GM12865 (cell line): ENCODE results near the gene YARS1.
A peak's percentile ranks its signal among the peaks of the same experiment; 100 is the strongest.

Experiments
- DNase-seq: peaks from one replicate; pipeline ENCODE4 v3.0.0; 2010; ENCODE audit warnings: low read depth
- H3K4me3 ChIP-seq: 2 replicates; pipeline ENCODE4 v1.5.1; 2011; ENCODE audit warnings: mild to moderate bottlenecking, low read depth, low read length, control low read depth
- TF ChIP-seq, protein P1 (sequence below): IDR thresholded peaks from 2 replicates; pipeline ENCODE4 v1.5.1; 2011; ENCODE audit warnings: low read length, control low read depth, low read depth, inconsistent platforms; ENCODE audit not compliant: insufficient read depth; ENCODE audit errors: missing control alignments

Gene YARS1

DNA sequence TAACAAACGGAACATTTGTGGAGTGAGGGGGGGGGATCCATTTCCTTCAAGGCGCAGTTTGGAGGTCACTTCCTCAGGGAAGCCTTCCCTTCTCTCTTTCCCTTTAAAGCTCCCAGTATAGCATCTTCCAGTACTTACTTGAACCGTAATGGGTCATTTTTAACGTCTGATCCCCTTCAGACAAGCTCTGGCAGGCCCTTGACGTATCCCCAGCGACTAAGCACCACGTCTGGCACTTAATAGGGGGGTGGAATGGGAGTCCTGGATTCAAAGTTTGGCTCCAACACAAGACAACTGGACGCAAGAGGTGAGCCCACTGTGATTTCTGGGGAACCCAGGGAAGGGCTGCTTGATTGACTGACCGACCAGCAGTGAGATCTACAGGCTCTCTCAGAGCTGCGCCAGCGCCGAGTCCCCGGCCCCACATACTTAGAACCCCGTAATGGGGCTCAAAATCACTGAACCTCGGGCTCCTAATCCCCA, 441 bp downstream of the YARS1 start:
- peak; percentile 46 for DNase-seq

DNA sequence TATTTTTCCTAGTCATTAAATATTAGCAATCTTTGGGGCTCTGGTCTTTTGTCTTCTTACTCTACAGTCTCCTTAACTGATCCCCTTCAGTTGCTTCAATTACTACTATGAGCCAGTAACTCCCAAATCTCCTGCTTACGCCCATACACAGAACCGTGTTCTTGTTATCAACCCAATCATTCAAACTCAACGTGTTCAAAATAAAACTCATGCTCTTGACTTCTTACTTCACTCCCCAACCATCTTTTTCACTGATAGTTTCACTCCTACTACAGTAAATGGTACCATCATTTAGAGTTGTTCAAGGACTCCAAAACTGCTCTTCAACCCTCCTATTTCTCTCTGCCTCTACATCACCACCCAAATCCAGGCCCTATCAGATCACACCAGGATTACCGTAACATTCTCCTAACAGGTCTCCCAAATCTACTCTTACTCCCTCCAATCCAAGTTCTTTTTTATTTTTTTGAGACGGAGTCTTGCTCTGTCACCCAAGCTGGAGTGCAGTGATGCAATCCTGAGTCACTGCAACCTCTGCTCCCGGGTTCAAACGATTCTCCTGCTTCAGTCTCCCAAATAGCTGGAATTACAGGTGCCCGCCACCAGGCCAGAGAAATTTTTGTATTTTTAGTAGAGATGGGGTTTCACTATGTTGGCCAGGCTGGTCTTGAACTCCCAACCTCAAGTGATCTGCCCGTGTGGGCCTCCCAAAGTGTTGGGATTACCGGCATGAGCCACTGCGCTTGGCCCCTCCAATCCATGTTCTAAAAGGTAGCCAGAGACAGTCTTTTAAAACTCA, 3.0 kb downstream of the YARS1 start:
- no peak overlapping the region for H3K4me3 ChIP-seq
- TF ChIP-seq, protein P1, sequence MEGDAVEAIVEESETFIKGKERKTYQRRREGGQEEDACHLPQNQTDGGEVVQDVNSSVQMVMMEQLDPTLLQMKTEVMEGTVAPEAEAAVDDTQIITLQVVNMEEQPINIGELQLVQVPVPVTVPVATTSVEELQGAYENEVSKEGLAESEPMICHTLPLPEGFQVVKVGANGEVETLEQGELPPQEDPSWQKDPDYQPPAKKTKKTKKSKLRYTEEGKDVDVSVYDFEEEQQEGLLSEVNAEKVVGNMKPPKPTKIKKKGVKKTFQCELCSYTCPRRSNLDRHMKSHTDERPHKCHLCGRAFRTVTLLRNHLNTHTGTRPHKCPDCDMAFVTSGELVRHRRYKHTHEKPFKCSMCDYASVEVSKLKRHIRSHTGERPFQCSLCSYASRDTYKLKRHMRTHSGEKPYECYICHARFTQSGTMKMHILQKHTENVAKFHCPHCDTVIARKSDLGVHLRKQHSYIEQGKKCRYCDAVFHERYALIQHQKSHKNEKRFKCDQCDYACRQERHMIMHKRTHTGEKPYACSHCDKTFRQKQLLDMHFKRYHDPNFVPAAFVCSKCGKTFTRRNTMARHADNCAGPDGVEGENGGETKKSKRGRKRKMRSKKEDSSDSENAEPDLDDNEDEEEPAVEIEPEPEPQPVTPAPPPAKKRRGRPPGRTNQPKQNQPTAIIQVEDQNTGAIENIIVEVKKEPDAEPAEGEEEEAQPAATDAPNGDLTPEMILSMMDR = no peak
- no peak for DNase-seq

More for the DNA sequence above, 441 bp downstream of the YARS1 start:
- H3K4me3 ChIP-seq = peak overlapping the region; percentile 94
- TF ChIP-seq, protein P1 = no peak

DNA sequence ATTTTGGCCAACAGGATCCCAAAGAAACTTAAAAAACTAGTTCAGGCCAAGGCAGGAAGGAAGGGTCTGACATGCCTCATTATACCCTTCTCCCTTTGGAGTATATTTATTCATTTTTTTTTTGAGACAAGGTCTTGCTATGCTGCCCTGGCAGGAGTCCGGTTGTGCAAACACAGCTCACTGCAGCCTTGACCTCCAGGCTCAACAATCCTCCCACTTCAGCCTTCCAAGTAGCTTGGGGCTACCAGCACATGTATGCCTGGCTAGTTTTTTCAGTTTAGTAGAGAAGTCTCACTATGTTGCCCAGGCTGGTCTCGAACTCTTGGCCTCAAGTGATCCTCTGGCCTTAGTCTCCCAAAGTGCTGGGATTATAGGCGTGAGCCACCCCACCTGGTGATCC, 5.2 kb downstream of the YARS1 start:
- H3K4me3 ChIP-seq = no peak overlapping the region
- TF ChIP-seq, protein P1 = no peak
- no peak for DNase-seq

DNA sequence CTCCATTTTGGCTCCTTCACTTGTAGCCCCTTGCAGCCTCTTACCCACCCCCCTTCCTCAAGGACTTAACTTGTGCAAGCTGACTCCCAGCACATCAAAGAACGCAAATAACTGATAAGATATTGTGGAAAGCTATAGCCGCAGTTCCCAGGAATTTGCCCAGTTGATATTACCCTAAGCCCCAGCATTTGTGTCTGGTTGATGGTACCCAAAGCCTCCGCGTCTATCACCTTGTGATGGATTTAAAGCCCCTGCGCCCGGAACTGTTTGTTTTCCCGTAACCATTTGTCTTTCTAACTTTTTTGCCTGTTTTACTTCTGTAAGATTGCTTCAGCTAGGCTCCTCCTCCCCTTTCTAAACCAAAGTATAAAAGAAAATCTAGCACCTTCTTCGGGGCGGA, 5.9 kb downstream of the YARS1 start:
- DNase-seq = no peak
- TF ChIP-seq, protein P1 = no peak
- H3K4me3 ChIP-seq = no peak overlapping the region

DNA sequence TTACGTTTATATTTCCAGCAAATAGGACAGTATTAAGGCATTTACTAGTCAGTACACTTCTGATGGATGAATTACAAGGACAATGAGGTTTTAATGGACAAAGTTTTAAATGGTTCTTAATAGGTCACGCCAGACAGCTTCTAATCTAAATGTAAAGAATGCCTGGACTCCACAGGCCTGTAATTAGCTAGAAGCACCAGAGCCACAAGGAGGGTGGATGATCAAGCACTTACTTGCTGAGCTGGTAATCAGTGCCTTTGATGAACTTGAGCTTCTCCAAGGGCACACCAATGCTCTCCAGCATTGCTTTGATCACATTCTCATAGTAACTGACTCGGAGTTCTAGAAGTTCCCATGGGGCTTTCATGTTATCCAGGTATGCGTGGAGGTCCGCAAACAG, 6.8 kb downstream of the YARS1 start:
- TF ChIP-seq, protein P1 = no peak
- no peak for DNase-seq
- no peak overlapping the region for H3K4me3 ChIP-seq

DNA sequence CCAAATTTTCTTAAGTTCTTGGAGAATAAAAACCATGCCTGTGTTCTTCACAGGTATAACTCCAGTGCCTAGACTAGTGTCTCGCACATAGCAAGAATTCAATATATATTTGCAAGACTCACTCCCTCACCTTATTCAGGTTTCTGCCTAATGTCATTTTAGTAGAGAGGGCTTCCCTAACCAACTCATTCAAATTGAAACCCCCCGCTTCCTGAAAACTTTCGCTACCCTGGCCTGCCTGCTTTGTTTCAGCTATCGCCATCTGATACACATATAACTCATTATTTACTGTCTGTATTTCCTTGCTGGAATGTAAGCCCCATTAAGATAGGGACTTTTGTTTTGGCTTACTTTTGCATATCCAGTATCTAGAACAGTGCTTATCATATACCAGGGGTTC, 8.6 kb downstream of the YARS1 start:
- TF ChIP-seq, protein P1 = no peak
- no peak for DNase-seq
- no peak overlapping the region for H3K4me3 ChIP-seq
